ENCODE results near the gene PSEN2. TPM values are rescaled to one million over a fixed set of nuclear protein-coding genes. Genes with fewer than 3 reads are reported as not detected.

Gene PSEN2
- total RNA-seq, 4 donors from 2014 or later: 24.8 to 41.4 (median 34.1) TPM

GRCh38 chr1:226825037-226825745 is 45.2 kb upstream of the PSEN2 start:
- intact Hi-C loops (cut with DNase I; ENCODE audit: low total_unique reads): loop anchor here (5.0 kb wide), 1 partner anchor 278 kb away; the partner anchor contains the start of gene STUM
- Histone ChIP-seq H3K36me3 (no peaks in the 10 kb centered on the region), H3K4me1 (peaks cover 25 to 32% of the 10 kb centered on the region in 2 donors), H3K27ac (peak overlapping the region in 1 of 4 donors; percentile 25), H3K27me3 (no peaks in the 10 kb centered on the region), H3K4me3 (no peak overlapping the region), H3K9me3 (no peaks in the 10 kb centered on the region)
- ATAC-seq (no peak), DNase-seq (no peak)
- in situ Hi-C loops (cut with MboI; ENCODE audit: low sequenced_read_pairs in 4 of 4): loop anchor here in 3 of 4 donors (5.0 to 10.0 kb wide), 3 partner anchors 90 to 193 kb away; partner anchors contain the start of gene ITPKB (in 2 of the 3)
- TF ChIP-seq POLR2A (IDR thresholded peaks at IDR 0.05): no peak
- TF ChIP-seq CTCF (IDR thresholded peaks at IDR 0.05 in 4 of 5, conservative IDR thresholded peaks at IDR 0.05 in 1 of 5): no peak

- H3K9me3 ChIP-seq: no peaks in the 10 kb centered on the region
- H3K27ac ChIP-seq: peak overlapping the region in 1 of 4 donors; percentile 25
- in situ Hi-C loops (cut with MboI; ENCODE audit: low sequenced_read_pairs in 4 of 4) (loop anchor here in 3 of 4 donors (5.0 to 10.0 kb wide), 3 partner anchors 91 to 193 kb away; partner anchors contain the start of gene ITPKB (in 2 of the 3)), intact Hi-C loops (cut with DNase I; ENCODE audit: low total_unique reads) (loop anchor here (5.0 kb wide), 1 partner anchor 278 kb away; the partner anchor contains the start of gene STUM)
- DNase-seq: no peak
- peaks cover 24 to 27% of the 10 kb centered on the region in 2 donors for H3K4me1 ChIP-seq
- H3K36me3 ChIP-seq: no peaks in the 10 kb centered on the region
- no peaks in the 10 kb centered on the region for H3K27me3 ChIP-seq
- TF ChIP-seq CTCF (IDR thresholded peaks at IDR 0.05 in 4 of 5, conservative IDR thresholded peaks at IDR 0.05 in 1 of 5) (no peak), POLR2A (IDR thresholded peaks at IDR 0.05) (no peak)
- ATAC-seq: no peak
- H3K4me3 ChIP-seq: no peak overlapping the region
These were observed 44.7 kb upstream of the PSEN2 start for GRCh38 chr1:226825746-226826100.

- in situ Hi-C loops (cut with MboI; ENCODE audit: low sequenced_read_pairs in 4 of 4): loop anchor here in 3 of 4 donors (5.0 to 10.0 kb wide), 3 partner anchors 92 to 194 kb away; partner anchors contain the start of gene ITPKB (in 2 of the 3)
- H3K36me3 ChIP-seq: no peaks in the 10 kb centered on the region
- no peaks in the 10 kb centered on the region for H3K9me3 ChIP-seq
- intact Hi-C loops (cut with DNase I; ENCODE audit: low total_unique reads): loop anchor here (5.0 kb wide), 1 partner anchor 279 kb away; the partner anchor contains the start of gene STUM
- no peak for DNase-seq
- no peak for TF ChIP-seq CTCF (IDR thresholded peaks at IDR 0.05 in 4 of 5, conservative IDR thresholded peaks at IDR 0.05 in 1 of 5)
- peak overlapping the region; percentile 69 to 87 (median 77) for H3K27ac ChIP-seq
- ATAC-seq: no peak
- H3K4me1 ChIP-seq: peaks cover 17% of the 10 kb centered on the region in 2 donors
- no peaks in the 10 kb centered on the region for H3K27me3 ChIP-seq
- no peak overlapping the region for H3K4me3 ChIP-seq
These were observed 43.7 kb upstream of the PSEN2 start for GRCh38 chr1:226826479-226827261.

GRCh38 chr1:226827458-226827857 is 43.0 kb upstream of the PSEN2 start:
- Histone ChIP-seq H3K4me3 (peak overlapping the region; percentile 16 to 50 (median 34)), H3K4me1 (peaks cover 11 to 14% of the 10 kb centered on the region in 2 donors), H3K27me3 (no peaks in the 10 kb centered on the region), H3K27ac (peak overlapping the region; percentile 69 to 87 (median 77)), H3K9me3 (no peaks in the 10 kb centered on the region), H3K36me3 (no peaks in the 10 kb centered on the region)
- in situ Hi-C loops (cut with MboI; ENCODE audit: low sequenced_read_pairs in 4 of 4) (loop anchor here in 3 of 4 donors (5.0 to 10.0 kb wide), 3 partner anchors 93 to 195 kb away; partner anchors contain the start of gene ITPKB (in 2 of the 3)), intact Hi-C loops (cut with DNase I; ENCODE audit: low total_unique reads) (loop anchor here (5.0 kb wide), 1 partner anchor 280 kb away; the partner anchor contains the start of gene STUM)
- peak; percentile 48 to 61 for ATAC-seq
- DNase-seq: peak; percentile 34 to 71
- TF ChIP-seq CTCF (IDR thresholded peaks at IDR 0.05 in 4 of 5, conservative IDR thresholded peaks at IDR 0.05 in 1 of 5) (no peak), POLR2A (IDR thresholded peaks at IDR 0.05) (no peak)

All from gastrocnemius medialis (tissue), 4 donors.